Suprapubic skin (tissue), 3 donors: ENCODE measurements around the gene FBN1.

Source experiments
- CTCF ChIP-seq, 2 donors: fragments of 200-600 bp in 1 of 2; fragments of 450-650 bp in 1 of 2; sonication (generic) in 1 of 2; IDR thresholded peaks; one replicate each; pipeline ENCODE4 v1.5.1; 2016 to 2019; ENCODE audit warnings: antibody characterized with exemption in 2 of 2, mild to moderate bottlenecking in 1 of 2, moderate library complexity in 1 of 2
- EP300 ChIP-seq: sonication (generic); formaldehyde crosslinking; IDR thresholded peaks from one replicate; pipeline ENCODE4 v1.6.1; 2017; ENCODE audit warnings: antibody characterized with exemption

- TF ChIP-seq EP300 (no peak), CTCF (IDR thresholded peaks at IDR 0.05) (no peak)
Observed at GRCh38 chr15:48570822-48571221, 74.7 kb downstream of the FBN1 start.
